GM08714 (cell line): ENCODE results near the gene RPS6KA5.
A peak's percentile ranks its signal among the peaks of the same experiment; 100 is the strongest.
"Not testable (repeated sequence)": the region's sequence is repeated elsewhere in the genome, so short reads cannot be mapped to it uniquely, and the experiment has no call there.

Experiments used
- H3K4me3 ChIP-seq: fragments of 200-500 bp; sonication (Bioruptor generic); 2 replicates; pipeline ENCODE4 v1.5.1; 2014; ENCODE audit warnings: mild to moderate bottlenecking, low read length, inconsistent platforms
- ZNF274 ChIP-seq: IDR thresholded peaks from 2 replicates; pipeline ENCODE4 v1.6.1; 2012; ENCODE audit warnings: mild to moderate bottlenecking, low read depth, low read length

The RPS6KA5 gene

DNA sequence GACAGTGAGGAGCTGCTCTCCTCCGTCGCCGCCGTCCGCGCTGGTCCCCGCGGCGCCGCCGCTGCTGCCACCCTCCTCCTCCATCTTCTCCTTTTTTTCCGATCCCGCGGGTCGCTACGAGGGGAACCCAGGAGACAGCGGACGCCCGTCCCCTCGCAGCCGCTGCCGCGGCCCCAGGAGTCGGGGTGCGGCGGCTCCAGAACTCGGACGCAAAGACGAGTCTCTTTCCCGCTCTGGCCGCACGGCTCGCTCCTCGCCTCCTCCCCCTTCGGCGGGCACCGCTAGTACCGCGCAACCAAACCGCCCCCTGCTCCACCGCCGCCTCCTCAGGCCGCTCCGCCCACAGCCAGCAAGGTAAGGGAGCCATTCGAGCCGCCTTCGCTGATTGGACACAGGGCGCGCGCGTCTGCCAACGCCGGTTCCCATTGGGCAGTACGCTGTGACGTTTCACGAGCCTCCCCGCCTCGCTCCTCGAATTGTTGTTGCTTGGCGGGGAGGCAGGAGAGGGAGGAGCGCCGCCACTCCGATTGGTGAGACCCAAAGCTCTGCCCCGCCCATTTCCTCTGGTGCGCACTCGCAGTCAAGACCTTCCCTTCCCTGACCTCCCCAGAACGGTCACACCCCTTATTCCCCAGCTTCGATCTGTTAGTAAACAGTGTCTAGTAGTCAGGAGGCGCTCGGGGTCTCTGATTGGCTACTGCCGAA is at the start of gene RPS6KA5:
RPS6KA5 (minus strand) TSS at position 291 of the 705 bp plus-strand sequence; CDS start at position 84, 207 bp downstream.
- H3K4me3 ChIP-seq = peak within 1 kb of the TSS; percentile 82
- no peak for TF ChIP-seq ZNF274

DNA sequence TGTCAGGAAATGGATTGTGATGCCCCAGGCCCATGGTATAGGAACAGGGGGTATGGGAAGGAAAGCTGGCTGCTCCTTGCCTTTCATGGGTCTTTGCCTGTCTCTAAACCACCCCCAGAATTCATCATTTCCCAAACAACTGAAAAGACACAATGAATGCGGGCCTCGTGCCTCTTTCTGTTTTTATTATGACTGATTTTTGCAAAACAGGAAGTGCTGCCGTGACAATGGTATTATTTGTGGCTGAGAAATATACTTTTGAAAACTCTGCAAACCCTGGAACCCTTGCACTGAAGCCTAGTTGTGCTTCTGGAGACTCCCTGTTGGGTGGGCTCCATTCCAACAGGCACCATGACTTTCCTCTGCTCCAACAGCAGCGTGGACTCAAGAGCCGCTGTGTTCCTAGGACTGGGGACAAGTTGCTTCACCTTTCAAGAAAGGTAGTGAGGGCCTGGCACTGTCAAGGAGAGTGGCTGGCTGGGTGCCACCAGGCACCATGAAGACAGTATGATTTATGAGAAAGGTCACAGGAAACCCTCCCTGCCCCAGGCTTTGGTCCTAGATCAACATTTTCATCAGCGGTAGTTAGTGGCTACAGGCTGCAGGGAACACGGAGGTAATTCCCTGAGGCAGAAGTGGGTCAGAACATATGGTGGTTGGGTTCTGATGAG is 48.6 kb upstream of the RPS6KA5 start:
- TF ChIP-seq ZNF274 = no peak

DNA sequence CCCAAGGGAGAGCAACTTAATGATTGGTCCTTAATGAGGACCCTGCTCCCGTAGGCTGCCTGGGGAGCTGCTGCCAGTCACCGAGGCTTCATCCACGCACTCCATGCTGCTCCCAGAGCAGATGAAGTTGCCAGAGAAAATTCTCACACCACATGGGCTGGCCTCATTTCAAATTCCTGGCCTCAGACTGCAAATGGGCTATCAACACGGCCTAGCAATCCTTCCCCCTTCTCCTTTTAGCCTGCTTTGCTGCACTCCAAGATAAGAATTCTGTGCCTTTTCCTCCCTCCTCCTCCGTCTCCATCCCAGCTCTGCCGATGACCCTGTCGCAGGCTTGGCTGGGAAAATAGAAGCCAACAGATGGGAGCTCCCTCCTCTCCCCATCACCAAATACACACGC is 42.7 kb upstream of the RPS6KA5 start:
- no peak for TF ChIP-seq ZNF274

More for the DNA sequence above, 48.6 kb upstream of the RPS6KA5 start:
- no peak overlapping the region for H3K4me3 ChIP-seq

DNA sequence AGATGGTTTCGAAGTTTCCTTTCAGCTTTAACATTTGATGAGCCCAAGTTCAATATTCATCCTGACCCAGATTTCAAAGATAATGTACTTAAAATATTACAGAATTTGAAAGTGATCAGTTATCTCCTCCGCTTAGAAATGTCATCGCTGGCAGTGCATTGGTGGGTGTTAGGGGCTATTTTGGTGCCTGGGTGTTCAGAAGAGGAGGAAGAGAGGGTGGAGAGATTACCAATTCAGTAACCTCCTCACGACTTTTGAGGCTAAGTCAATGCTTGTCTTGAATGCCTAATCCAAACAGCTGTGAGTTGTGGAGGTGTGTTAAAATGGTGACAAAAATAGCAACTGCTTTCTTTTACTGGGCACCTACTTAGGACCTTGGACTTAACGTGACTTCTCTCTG is 39.7 kb upstream of the RPS6KA5 start:
- H3K4me3 ChIP-seq = no peak overlapping the region
- no peak for TF ChIP-seq ZNF274

More for the DNA sequence above, 42.7 kb upstream of the RPS6KA5 start:
- H3K4me3 ChIP-seq = no peak overlapping the region

DNA sequence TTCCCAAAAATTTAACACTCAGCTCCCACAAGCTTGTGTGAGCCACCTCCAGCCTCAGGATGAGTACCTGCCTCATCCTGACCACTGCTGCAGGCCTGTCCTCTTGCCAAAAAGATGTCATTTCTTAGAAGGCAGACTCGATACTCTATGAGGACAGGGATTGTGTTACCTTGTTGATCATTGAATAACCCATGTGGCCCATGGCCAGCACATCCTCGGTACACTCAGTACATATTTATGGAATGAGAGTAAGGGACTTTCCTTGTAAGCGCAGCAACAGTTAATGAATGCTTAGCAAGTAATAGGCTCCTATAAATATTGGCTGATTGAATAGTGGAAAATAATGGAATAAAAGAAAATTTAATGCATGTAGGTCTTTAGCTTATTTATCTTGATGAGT is 38.1 kb upstream of the RPS6KA5 start:
- no peak for TF ChIP-seq ZNF274

DNA sequence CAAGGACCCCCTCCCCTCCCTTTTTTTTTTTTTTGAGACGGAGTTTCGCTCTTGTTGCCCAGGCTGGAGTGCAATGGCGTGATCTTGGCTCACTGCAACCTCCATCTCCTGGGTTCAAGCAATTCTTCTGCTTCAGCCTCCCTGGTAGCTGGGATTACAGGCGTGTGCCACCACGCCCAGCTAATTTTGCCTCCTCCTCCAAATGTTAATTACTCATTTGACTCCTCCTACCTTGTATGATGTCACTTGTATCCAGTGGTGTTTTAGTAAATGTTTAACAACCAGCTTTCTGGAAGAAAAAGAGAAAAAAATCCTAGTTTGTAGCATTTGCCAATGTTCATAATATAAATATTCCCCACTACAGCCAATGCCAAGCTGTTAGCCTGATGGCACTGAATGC is 37.2 kb upstream of the RPS6KA5 start:
- not testable (repeated sequence) for H3K4me3 ChIP-seq

More for the DNA sequence above, 38.1 kb upstream of the RPS6KA5 start:
- H3K4me3 ChIP-seq = no peak overlapping the region

DNA sequence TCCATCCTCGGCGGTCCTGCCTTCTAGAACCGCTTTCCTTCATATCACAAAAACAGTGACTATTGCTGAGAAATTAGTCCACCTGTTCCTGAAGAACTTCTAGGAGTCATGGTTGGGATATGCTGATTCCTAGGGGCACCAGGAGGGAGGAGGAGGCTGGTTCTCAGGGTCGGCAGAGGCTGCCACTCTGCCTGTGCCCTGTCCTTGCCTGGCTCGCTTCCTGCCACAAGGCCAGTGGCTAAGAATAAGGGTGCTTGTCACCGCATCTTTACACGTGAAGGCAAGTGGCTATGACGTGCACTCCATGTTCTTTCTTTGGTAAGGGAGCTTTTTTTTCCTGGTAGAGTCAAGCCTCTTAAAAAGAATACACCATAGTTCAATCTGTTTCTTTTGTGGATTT is 34.7 kb upstream of the RPS6KA5 start:
- H3K4me3 ChIP-seq = no peak overlapping the region
- no peak for TF ChIP-seq ZNF274

DNA sequence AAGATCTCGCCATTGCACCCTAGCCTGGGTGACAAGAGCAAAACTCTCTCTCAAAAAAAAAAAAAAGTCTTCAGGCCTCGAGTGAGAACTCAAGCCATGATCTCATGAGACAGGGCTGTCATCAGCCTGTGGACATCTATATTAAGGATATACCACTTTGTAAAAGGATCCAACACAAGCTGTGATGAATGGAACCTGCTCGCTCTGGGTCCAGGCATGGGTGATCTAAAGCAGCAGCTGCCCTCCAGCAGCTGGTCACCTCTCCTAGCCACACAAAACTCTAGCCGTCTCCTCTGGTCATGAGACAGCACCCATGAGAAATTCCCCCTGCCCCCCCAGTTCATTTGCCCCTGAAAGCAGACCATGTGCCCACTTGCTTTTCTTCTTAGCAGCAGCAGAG is 34.3 kb upstream of the RPS6KA5 start:
- no peak overlapping the region for H3K4me3 ChIP-seq
- no peak for TF ChIP-seq ZNF274

DNA sequence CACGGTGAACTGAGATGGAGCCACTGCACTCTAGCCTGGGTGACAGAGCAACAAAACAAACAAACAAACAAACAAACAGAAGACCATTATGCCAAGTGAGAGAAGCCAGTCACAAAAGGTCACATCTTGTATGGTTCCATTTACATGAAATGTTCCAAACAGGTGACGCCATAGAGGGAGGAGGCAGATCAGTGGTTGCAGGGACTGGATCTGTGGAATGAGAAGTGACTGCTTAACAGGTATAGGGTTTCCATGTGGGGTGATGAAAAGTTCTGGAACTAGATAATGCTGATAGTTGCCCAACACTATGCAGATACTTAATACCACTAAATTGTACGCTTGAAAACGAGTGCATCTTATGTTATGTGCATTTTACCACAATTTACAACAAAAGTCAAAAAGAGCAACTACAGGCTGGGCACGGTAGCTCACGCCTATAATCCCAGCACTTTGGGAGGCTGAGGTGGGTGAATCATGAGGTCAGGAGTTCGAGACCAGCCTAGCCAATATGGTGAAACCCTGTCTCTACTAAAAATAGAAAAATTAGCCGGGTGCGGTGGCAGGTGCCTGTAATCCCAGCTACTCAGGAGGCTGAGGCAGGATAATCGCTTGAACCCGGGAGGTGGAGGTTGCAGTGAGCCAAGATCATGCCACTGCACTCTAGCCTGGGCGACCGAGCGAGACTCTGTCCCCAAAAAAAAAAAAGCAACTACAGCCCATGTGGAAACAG is 33.5 kb upstream of the RPS6KA5 start:
- H3K4me3 ChIP-seq = not testable (repeated sequence)

DNA sequence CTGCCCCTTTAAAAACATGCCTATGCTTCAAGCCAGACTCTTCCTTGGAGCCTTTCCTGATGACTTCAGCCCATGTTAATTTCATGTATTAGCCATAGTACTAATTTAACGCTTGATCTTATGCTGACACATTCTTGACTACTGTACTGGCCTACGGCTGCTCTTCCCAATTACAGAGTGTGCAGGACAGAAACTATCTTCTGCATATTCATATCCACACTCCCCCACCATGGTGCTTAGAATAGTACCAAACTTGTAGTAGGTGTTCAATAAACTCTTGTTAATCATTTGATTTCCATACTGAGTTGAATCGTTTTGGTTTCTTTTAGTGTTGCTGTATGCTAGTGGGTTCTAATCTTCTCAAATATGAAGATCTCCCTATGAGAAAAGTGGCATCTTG is 31.6 kb upstream of the RPS6KA5 start:
- no peak overlapping the region for H3K4me3 ChIP-seq
- TF ChIP-seq ZNF274 = no peak

DNA sequence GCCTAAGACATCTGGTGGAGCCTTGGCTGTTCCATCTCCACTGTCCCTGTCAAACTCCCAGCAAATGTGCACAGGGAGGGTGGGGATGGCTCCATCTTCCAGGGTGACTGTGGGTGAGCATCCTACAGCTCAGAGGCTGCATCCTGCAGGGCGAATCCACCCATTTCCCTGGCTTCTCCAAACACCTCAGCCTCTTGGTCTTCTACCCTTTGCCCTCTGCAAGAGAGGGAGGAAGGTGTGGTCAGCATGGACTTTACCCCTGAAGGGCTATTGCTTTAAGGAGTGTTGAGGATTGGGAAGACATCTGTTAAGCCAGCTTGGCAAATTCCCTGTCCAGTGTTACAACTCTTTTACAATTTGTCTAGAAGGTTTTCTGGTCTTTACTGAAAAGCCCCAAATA is 30.3 kb upstream of the RPS6KA5 start:
- H3K4me3 ChIP-seq = no peak overlapping the region
- no peak for TF ChIP-seq ZNF274

DNA sequence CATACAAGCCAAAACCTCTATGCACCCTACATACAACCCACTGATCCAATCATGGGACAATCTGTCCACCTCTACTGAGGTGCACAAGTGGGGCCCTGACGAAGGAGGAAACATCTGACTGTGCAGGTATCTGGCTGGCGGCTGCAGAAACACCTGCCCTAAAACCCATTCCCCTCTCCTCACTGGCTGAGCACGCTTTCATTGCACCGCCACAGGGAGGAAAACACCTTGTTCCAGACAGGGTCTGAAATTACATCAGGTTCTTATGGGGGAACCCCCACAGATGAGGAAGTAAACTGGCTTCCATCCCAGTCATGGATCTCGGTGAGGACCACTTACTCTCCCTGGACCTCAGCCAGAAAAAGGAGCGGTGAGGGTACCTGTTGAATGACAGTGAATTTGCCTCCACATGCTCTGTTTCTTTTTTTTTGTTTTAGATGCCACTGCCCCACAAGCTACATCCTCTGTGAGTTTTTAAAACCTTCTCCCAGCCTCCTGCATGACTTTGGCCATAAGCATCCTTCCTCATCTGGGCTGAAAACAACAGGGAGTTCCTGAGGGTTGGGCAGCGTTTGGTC is 29.6 kb upstream of the RPS6KA5 start:
- TF ChIP-seq ZNF274 = no peak

DNA sequence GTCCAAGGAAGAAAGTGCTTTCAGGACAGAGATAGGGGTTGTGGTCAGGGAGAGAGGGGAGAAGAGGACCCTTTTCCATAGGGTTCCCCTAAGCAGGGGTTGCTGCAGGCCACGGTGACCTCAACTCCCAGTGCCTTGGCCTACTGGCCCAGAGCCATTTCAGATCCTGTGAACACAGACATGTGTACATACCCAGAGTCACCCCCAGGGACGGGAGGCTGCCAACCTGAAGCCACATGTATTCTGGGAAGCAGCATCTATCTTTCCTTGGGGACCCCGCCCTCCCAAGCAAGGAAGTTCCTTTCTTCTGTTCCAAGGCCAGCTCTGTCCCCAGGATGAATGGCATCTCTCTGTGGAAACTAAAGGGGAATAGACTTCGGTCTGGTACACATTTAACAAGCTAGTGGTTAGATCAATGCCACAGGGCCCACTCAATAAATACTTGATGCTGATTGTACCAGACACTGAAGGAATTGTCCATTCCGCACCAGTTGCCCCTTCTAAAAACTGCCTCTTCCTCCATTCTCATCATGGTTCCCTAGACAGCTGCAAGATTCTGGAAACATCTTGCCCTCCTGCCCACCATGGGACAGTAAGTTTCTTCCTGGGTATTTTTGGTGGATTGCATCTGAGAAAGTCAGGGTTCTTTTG is 28.3 kb upstream of the RPS6KA5 start:
- H3K4me3 ChIP-seq = no peak overlapping the region
- no peak for TF ChIP-seq ZNF274

More for the DNA sequence above, 29.6 kb upstream of the RPS6KA5 start:
- H3K4me3 ChIP-seq = no peak overlapping the region

DNA sequence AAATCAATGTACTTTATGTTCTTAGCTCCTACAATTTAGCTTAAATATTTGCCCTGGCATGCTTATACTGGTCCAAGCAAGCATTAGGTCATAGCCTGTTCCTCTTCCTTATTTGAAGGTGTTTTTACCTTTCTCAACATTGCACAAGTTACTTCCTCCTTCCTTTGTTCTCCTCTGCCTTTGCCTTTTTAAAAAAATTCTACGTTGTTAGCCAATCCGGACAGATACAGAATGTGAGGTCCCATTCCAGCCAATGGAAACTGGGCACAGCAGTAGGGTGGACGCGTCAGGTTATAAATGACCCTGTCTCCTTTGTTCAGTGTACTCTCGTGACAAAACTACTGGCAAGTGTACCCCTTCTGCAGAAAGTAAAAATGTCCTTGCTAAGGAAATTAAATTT is 27.0 kb upstream of the RPS6KA5 start:
- not testable (repeated sequence) for H3K4me3 ChIP-seq
